ENCODE measurements around the gene KLF18.
"Not testable (repeated sequence)": the region's sequence is repeated elsewhere in the genome, so short reads cannot be mapped to it uniquely, and the experiment has no call there.

KLF18 gene

GRCh38 chr1:44119525-44119924, 21.9 kb downstream of the KLF18 start:
- no peak for DNase-seq

GRCh38 chr1:44118682-44119081, 22.7 kb downstream of the KLF18 start, which contains the start of gene KLF17:
Gene KLF17, plus strand, starts transcription at chr1:44118821. Its CDS starts 87 bp downstream, at chr1:44118908.
- DNase-seq = no peak

GRCh38 chr1:44117272-44117671, 24.2 kb downstream of the KLF18 start:
- DNase-seq = not testable (repeated sequence)

GRCh38 chr1:44114098-44114497, 27.3 kb downstream of the KLF18 start:
- DNase-seq = no peak

GRCh38 chr1:44113095-44113609, 28.3 kb downstream of the KLF18 start:
- DNase-seq = no peak

GRCh38 chr1:44112486-44112885, 28.9 kb downstream of the KLF18 start:
- no peak for DNase-seq

GRCh38 chr1:44111861-44112260, 29.6 kb downstream of the KLF18 start:
- no peak for DNase-seq

- DNase-seq = no peak
Measured at GRCh38 chr1:44110916-44111315, 30.5 kb downstream of the KLF18 start.

GRCh38 chr1:44108971-44109370, 32.5 kb downstream of the KLF18 start:
- no peak for DNase-seq

GRCh38 chr1:44108241-44108640, 33.2 kb downstream of the KLF18 start:
- peak; percentile 45 for DNase-seq

GRCh38 chr1:44105810-44106209, 35.6 kb downstream of the KLF18 start:
- no peak for DNase-seq

- DNase-seq = no peak
Measured at GRCh38 chr1:44103270-44104131, 37.9 kb downstream of the KLF18 start.

GRCh38 chr1:44101328-44101727, 40.1 kb downstream of the KLF18 start:
- peak; percentile 7 for DNase-seq

- DNase-seq = no peak
Measured at GRCh38 chr1:44100183-44100868, 41.1 kb downstream of the KLF18 start.

GRCh38 chr1:44094047-44094446, 47.4 kb downstream of the KLF18 start:
- DNase-seq = no peak

GRCh38 chr1:44090429-44091252, 50.8 kb downstream of the KLF18 start:
- DNase-seq = no peak

- no peak for DNase-seq
Measured at GRCh38 chr1:44089371-44090048, 51.9 kb downstream of the KLF18 start.

All from fibroblast of skin of right quadriceps (primary cell).